Small intestine (tissue), 7 donors: ENCODE measurements around the gene CREBZF. TPM values are rescaled to one million over a fixed set of nuclear protein-coding genes. Genes with fewer than 3 reads are reported as not detected.

Source experiments
- DNase-seq, 2 donors: peaks; one replicate each; pipeline versions ENCODE4 v3.0.0 to v3.0.0-alpha.2; 2013
- FAIRE-seq: peaks from 2 replicates; lab custom pipeline; 2012; peaks lifted over from hg19 to GRCh38; lab: Jason Lieb, UNC
- H3K27ac ChIP-seq, 3 donors: one replicate each; pipeline ENCODE4 v1.5.1; 2013; ENCODE audit warnings: low read length in 2 of 3, mild to moderate bottlenecking in 2 of 3, control low read depth in 1 of 3, inconsistent platforms in 1 of 3, low read depth in 1 of 3, moderate library complexity in 1 of 3
- H3K27me3 ChIP-seq, 3 donors: one replicate each; pipeline ENCODE4 v1.6.1; 2013; ENCODE audit warnings: low read length in 3 of 3, inconsistent platforms in 1 of 3; ENCODE audit not compliant: control insufficient read depth in 3 of 3, insufficient read depth in 3 of 3
- H3K36me3 ChIP-seq, 3 donors: one replicate each; pipeline ENCODE4 v1.6.1; 2013; ENCODE audit warnings: low read length in 3 of 3, inconsistent platforms in 1 of 3, low read depth in 1 of 3, mild to moderate bottlenecking in 1 of 3, moderate library complexity in 1 of 3; ENCODE audit not compliant: control insufficient read depth in 3 of 3, insufficient read depth in 2 of 3
- H3K4me1 ChIP-seq, 3 donors: one replicate each; pipeline ENCODE4 v1.6.1; 2013; ENCODE audit warnings: low read length in 2 of 3, inconsistent platforms in 1 of 3, low read depth in 1 of 3, mild to moderate bottlenecking in 1 of 3, moderate library complexity in 1 of 3; ENCODE audit not compliant: control insufficient read depth in 3 of 3, insufficient read depth in 2 of 3
- H3K4me3 ChIP-seq, 3 donors: one replicate each; pipeline ENCODE4 v1.5.1; 2013; ENCODE audit warnings: low read length in 3 of 3, control low read depth in 1 of 3, inconsistent platforms in 1 of 3, low read depth in 1 of 3, mild to moderate bottlenecking in 1 of 3, moderate library complexity in 1 of 3
- H3K9me3 ChIP-seq, 2 donors: one replicate each; pipeline ENCODE4 v1.6.1; 2013; ENCODE audit warnings: low read depth in 1 of 2, low read length in 1 of 2; ENCODE audit not compliant: control insufficient read depth in 2 of 2, insufficient read depth in 1 of 2
- whole genome bisulfite sequencing, 3 donors: extraction: QIAGEN DNeasy Blood & Tissue Kit; methylation state at CpG; one replicate each; pipeline ENCODE4 v1.1.7; 2013; 5-methylcytosine and 5-hydroxymethylcytosine counted together
- polyA plus RNA-seq, 4 donors: library from polyadenylated mRNA; stranded (reverse) in 3 of 4; unstranded in 1 of 4; fragments of 200-250 nt in 3 of 4; fragments of 120-200 nt in 1 of 4; gene quantifications; one replicate each; pipeline versions ENCODE4 v1.2.1 to v1.2.3, GENCODE V29; 2013
- donor health status: healthy with polysubstance abuse.
- donor health status: control.
- donor health status: control.
- donor health status: Bipolar disorder and iron deficiency.
- donor health status: healthy.

The CREBZF gene
- polyA plus RNA-seq, 4 donors = 13.0 to 78.6 (median 17.7) TPM

- DNase-seq (no peak), FAIRE-seq (no peak)
- Histone ChIP-seq H3K4me3 (no peak overlapping the region), H3K9me3 (no peaks in the 10 kb centered on the region), H3K27me3 (no peaks in the 10 kb centered on the region), H3K27ac (no peak overlapping the region), H3K4me1 (peaks cover 0 to 10% (median 2%) of the 10 kb centered on the region in 3 donors), H3K36me3 (peaks cover 0 to 9% (median 3%) of the 10 kb centered on the region in 3 donors)
- 39 to 60% (median 46%) methylated on average over 3 of the region's 3 CpGs for WGBS, 3 donors
Observed at GRCh38 chr11:85652786-85653447, 12.0 kb downstream of the CREBZF start.

GRCh38 chr11:85651118-85651517, 13.8 kb downstream of the CREBZF start:
- Histone ChIP-seq H3K36me3 (peaks cover 0 to 9% (median 0%) of the 10 kb centered on the region in 3 donors), H3K4me1 (peaks cover 0 to 17% (median 2%) of the 10 kb centered on the region in 3 donors), H3K27me3 (no peaks in the 10 kb centered on the region), H3K4me3 (no peak overlapping the region), H3K27ac (no peak overlapping the region), H3K9me3 (no peaks in the 10 kb centered on the region)
- WGBS, 3 donors = 83 to 94% (median 93%) methylated on average over 1 of the region's 1 CpG
- no peak for DNase-seq
- no peak for FAIRE-seq

GRCh38 chr11:85647604-85648299, 17.2 kb downstream of the CREBZF start, which contains the start of gene TMEM126A:
Gene TMEM126A (plus strand): TSS chr11:85647967. CDS start chr11:85650256, 2,289 bp downstream.
- Histone ChIP-seq H3K4me1 (peaks cover 0 to 42% (median 0%) of the 10 kb centered on the region in 3 donors), H3K9me3 (no peaks in the 10 kb centered on the region), H3K27ac (peak within 1 kb of the TSS; percentile 79 to 92 (median 91)), H3K4me3 (peak within 1 kb of the TSS; percentile 55 to 85 (median 68)), H3K27me3 (no peaks in the 10 kb centered on the region), H3K36me3 (peaks cover 0 to 5% (median 0%) of the 10 kb centered on the region in 3 donors)
- FAIRE-seq (no peak), DNase-seq (peak; percentile 94 to 97)
- WGBS, 3 donors = 0% methylated on average over 33 of the region's 33 CpGs

- Histone ChIP-seq H3K27ac (peak overlapping the region; percentile 79 to 92 (median 91)), H3K27me3 (no peaks in the 10 kb centered on the region), H3K4me1 (peaks cover 0 to 42% (median 0%) of the 10 kb centered on the region in 3 donors), H3K4me3 (peak overlapping the region in 2 of 3 donors; percentile 68 to 85), H3K9me3 (no peaks in the 10 kb centered on the region), H3K36me3 (peaks cover 0 to 5% (median 0%) of the 10 kb centered on the region in 3 donors)
- WGBS, 3 donors = 4 to 27% (median 13%) methylated on average over 2 of the region's 2 CpGs
- DNase-seq = peak; percentile 62 to 81
- FAIRE-seq = no peak
Observed at GRCh38 chr11:85647078-85647477, 17.9 kb downstream of the CREBZF start.

GRCh38 chr11:85643191-85643614, 21.7 kb downstream of the CREBZF start:
- Histone ChIP-seq H3K9me3 (no peaks in the 10 kb centered on the region), H3K27ac (no peak overlapping the region), H3K4me3 (no peak overlapping the region), H3K27me3 (no peaks in the 10 kb centered on the region), H3K36me3 (no peaks in the 10 kb centered on the region), H3K4me1 (peaks cover 0 to 31% (median 0%) of the 10 kb centered on the region in 3 donors)
- FAIRE-seq (no peak), DNase-seq (peak; percentile 56 to 59)
- 16 to 55% (median 31%) methylated on average over 2 of the region's 2 CpGs for WGBS, 3 donors

- no peaks in the 10 kb centered on the region for H3K9me3 ChIP-seq
- peaks cover 0 to 9% (median 1%) of the 10 kb centered on the region in 3 donors for H3K36me3 ChIP-seq
- H3K27ac ChIP-seq = no peak overlapping the region
- H3K27me3 ChIP-seq = no peaks in the 10 kb centered on the region
- DNase-seq (no peak), FAIRE-seq (no peak)
- no peak overlapping the region for H3K4me3 ChIP-seq
- 11 to 40% (median 36%) methylated on average over 3 of the region's 3 CpGs for WGBS, 3 donors
- peaks cover 0 to 3% (median 0%) of the 10 kb centered on the region in 3 donors for H3K4me1 ChIP-seq
Observed at GRCh38 chr11:85634747-85635146, 30.2 kb downstream of the CREBZF start.

GRCh38 chr11:85628771-85629341, 36.1 kb downstream of the CREBZF start:
- DNase-seq (no peak), FAIRE-seq (no peak)
- WGBS, 3 donors = 1 to 2% (median 1%) methylated on average over 13 of the region's 13 CpGs
- peaks cover 0 to 5% (median 1%) of the 10 kb centered on the region in 3 donors for H3K36me3 ChIP-seq
- peak overlapping the region; percentile 17 to 77 (median 62) for H3K27ac ChIP-seq
- peak overlapping the region; percentile 63 to 69 (median 67) for H3K4me3 ChIP-seq
- no peaks in the 10 kb centered on the region for H3K27me3 ChIP-seq
- no peaks in the 10 kb centered on the region for H3K9me3 ChIP-seq
- H3K4me1 ChIP-seq = peaks cover 0 to 8% (median 5%) of the 10 kb centered on the region in 3 donors
